ENCODE measurements around the gene SUSD6.

The SUSD6 gene

GRCh38 chr14:69654116-69654515 is 42.7 kb downstream of the SUSD6 start:
- DNase-seq (ENCODE audit: insufficient read length) (no peak), FAIRE-seq (no peak)
- TF ChIP-seq POLR2AphosphoS5 (IDR thresholded peaks at IDR 0.05; ENCODE audit: low read depth, low read length) (no peak), POLR2A (IDR thresholded peaks at IDR 0.05; ENCODE audit: low read depth, low read length) (no peak), TAF1 (IDR thresholded peaks at IDR 0.05; ENCODE audit: borderline replicate concordance, low read depth, low read length) (no peak)

GRCh38 chr14:69657950-69658355 is 46.6 kb downstream of the SUSD6 start:
- DNase-seq (ENCODE audit: insufficient read length) (no peak), FAIRE-seq (no peak)
- TF ChIP-seq POLR2AphosphoS5 (IDR thresholded peaks at IDR 0.05; ENCODE audit: low read depth, low read length) (no peak), POLR2A (IDR thresholded peaks at IDR 0.05; ENCODE audit: low read depth, low read length) (no peak), TAF1 (IDR thresholded peaks at IDR 0.05; ENCODE audit: borderline replicate concordance, low read depth, low read length) (no peak)

DNA sequence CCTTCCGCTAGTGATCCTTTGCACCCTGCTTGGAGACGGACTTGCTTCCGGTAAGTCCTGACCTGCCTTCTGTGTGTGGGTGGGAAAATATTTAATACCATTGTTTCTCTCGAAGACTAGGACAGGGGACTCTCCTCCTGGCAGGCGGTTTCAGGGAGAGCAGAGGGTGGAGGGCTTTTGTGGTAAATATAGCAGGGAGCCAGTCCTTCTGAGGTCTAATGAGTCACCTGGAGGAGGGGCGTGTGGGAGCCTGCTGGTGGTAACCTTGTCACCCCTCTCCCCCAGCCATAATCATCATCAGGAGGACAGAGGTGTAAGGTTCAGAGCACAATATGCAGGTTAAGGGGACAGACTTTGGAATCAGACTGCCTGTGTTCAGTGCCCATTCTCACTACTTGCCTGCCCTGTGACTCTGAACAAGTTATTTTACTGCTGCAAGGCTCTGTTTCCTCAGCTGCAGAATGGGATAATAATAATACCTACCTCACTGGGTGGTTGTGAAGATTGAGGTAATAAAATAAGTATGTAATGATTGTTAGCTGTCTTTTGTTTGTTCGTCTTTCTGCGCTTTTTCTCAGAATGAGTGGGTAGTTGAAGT is 47.4 kb downstream of the SUSD6 start:
- FAIRE-seq (no peak), DNase-seq (ENCODE audit: insufficient read length) (no peak)
- TF ChIP-seq POLR2AphosphoS5 (IDR thresholded peaks at IDR 0.05; ENCODE audit: low read depth, low read length) (no peak), POLR2A (IDR thresholded peaks at IDR 0.05; ENCODE audit: low read depth, low read length) (no peak), TAF1 (IDR thresholded peaks at IDR 0.05; ENCODE audit: borderline replicate concordance, low read depth, low read length) (no peak)

DNA sequence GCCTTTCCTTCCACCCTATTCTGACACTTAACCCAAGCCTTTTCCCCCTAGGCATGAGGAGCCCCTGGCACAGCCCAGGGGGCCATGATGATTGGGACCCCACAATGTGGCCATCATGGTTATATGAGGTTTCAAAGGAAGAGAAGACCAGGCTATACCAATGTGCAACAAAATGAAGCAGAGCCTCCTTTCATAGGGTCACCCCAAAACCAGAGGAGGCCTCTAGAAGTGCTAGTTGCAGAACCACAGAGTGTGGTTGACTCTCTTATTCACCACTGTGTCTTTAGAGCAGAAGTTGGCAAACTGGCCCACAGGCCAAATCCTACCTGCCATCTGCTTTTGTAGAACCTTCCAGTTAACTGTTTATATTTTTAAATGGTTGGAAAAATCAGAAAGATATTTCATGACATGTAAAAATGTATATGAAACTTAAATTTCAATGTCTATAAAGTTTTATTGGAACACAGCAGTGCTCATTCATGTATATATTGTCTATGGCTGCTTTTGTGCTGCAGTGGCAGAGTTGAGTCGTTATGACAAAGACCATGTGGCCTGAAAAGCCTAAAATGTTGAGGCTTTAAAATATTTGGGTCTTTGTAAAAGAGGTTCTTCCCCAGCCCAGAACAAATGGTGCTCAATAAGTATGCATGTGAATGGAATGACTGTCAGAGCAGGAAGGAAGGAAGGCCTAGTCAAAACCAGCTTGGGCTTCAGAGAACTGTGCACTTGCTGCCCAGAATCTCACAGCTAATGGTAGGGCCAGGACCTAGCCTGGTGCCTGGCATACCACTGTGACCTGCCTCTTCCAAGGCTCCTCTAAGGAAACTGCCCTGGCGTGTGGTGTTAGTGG is 49.2 kb downstream of the SUSD6 start:
- FAIRE-seq, result no peak
- DNase-seq (ENCODE audit: insufficient read length), result no peak
- TF ChIP-seq TAF1 (IDR thresholded peaks at IDR 0.05; ENCODE audit: borderline replicate concordance, low read depth, low read length) (no peak), POLR2A (IDR thresholded peaks at IDR 0.05; ENCODE audit: low read depth, low read length) (no peak), POLR2AphosphoS5 (IDR thresholded peaks at IDR 0.05; ENCODE audit: low read depth, low read length) (no peak)

DNA sequence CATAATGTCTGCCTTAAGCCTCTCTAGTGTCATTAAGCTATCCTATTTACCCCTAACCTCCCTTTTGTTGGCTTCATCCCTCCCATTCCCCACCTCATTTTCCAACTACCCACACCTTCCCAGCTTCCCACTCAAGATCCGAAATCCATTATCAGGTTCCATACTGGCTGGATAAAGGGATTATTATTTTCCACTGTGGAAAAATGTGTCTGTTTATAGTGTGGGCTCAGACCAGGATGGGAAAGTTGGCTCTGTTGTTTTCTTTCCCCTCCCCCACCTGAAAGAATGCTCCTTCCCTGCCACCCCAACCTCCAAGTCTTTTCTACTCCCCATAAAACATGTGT is 49.8 kb downstream of the SUSD6 start:
- no peak for TF ChIP-seq POLR2A (IDR thresholded peaks at IDR 0.05; ENCODE audit: low read depth, low read length)
- TF ChIP-seq POLR2AphosphoS5 (IDR thresholded peaks at IDR 0.05; ENCODE audit: low read depth, low read length), result no peak
- TF ChIP-seq TAF1 (IDR thresholded peaks at IDR 0.05; ENCODE audit: borderline replicate concordance, low read depth, low read length), result no peak
- no peak for FAIRE-seq

GRCh38 chr14:69662636-69663299 is 51.4 kb downstream of the SUSD6 start:
- FAIRE-seq (no peak), DNase-seq (ENCODE audit: insufficient read length) (no peak)
- TF ChIP-seq TAF1 (IDR thresholded peaks at IDR 0.05; ENCODE audit: borderline replicate concordance, low read depth, low read length) (no peak), POLR2AphosphoS5 (IDR thresholded peaks at IDR 0.05; ENCODE audit: low read depth, low read length) (no peak), POLR2A (IDR thresholded peaks at IDR 0.05; ENCODE audit: low read depth, low read length) (no peak)

More for the DNA sequence above, 49.8 kb downstream of the SUSD6 start:
- no peak for DNase-seq (ENCODE audit: insufficient read length)

- DNase-seq (ENCODE audit: insufficient read length), result no peak
- FAIRE-seq, result no peak
Observed at GRCh38 chr14:69663300-69663643, 51.9 kb downstream of the SUSD6 start.

GRCh38 chr14:69664265-69664664 is 52.9 kb downstream of the SUSD6 start:
- TF ChIP-seq TAF1 (IDR thresholded peaks at IDR 0.05; ENCODE audit: borderline replicate concordance, low read depth, low read length) (no peak), POLR2A (IDR thresholded peaks at IDR 0.05; ENCODE audit: low read depth, low read length) (no peak), POLR2AphosphoS5 (IDR thresholded peaks at IDR 0.05; ENCODE audit: low read depth, low read length) (no peak)
- DNase-seq (ENCODE audit: insufficient read length) (no peak), FAIRE-seq (no peak)

More at GRCh38 chr14:69663300-69663643, 51.9 kb downstream of the SUSD6 start:
- TF ChIP-seq POLR2AphosphoS5 (IDR thresholded peaks at IDR 0.05; ENCODE audit: low read depth, low read length), result no peak
- TF ChIP-seq TAF1 (IDR thresholded peaks at IDR 0.05; ENCODE audit: borderline replicate concordance, low read depth, low read length), result no peak
- TF ChIP-seq POLR2A (IDR thresholded peaks at IDR 0.05; ENCODE audit: low read depth, low read length), result no peak

GRCh38 chr14:69664865-69665526 is 53.6 kb downstream of the SUSD6 start:
- TF ChIP-seq POLR2A (IDR thresholded peaks at IDR 0.05; ENCODE audit: low read depth, low read length), result no peak
- no peak for TF ChIP-seq TAF1 (IDR thresholded peaks at IDR 0.05; ENCODE audit: borderline replicate concordance, low read depth, low read length)
- TF ChIP-seq POLR2AphosphoS5 (IDR thresholded peaks at IDR 0.05; ENCODE audit: low read depth, low read length), result no peak
- FAIRE-seq (no peak), DNase-seq (ENCODE audit: insufficient read length) (no peak)

GRCh38 chr14:69665631-69666030 is 54.2 kb downstream of the SUSD6 start:
- DNase-seq (ENCODE audit: insufficient read length), result no peak
- TF ChIP-seq POLR2A (IDR thresholded peaks at IDR 0.05; ENCODE audit: low read depth, low read length) (no peak), POLR2AphosphoS5 (IDR thresholded peaks at IDR 0.05; ENCODE audit: low read depth, low read length) (no peak), TAF1 (IDR thresholded peaks at IDR 0.05; ENCODE audit: borderline replicate concordance, low read depth, low read length) (no peak)
- no peak for FAIRE-seq

GRCh38 chr14:69666112-69666511 is 54.7 kb downstream of the SUSD6 start:
- no peak for FAIRE-seq
- no peak for TF ChIP-seq POLR2A (IDR thresholded peaks at IDR 0.05; ENCODE audit: low read depth, low read length)
- TF ChIP-seq POLR2AphosphoS5 (IDR thresholded peaks at IDR 0.05; ENCODE audit: low read depth, low read length), result no peak
- no peak for DNase-seq (ENCODE audit: insufficient read length)
